ENCODE data around the gene IGSF21.
A peak's percentile ranks its signal among the peaks of the same experiment; 100 is the strongest.

IGSF21 gene

GRCh38 chr1:18205319-18205718, 97.7 kb downstream of the IGSF21 start:
- FAIRE-seq (no peak), DNase-seq (ENCODE audit: low spot score) (no peak)

GRCh38 chr1:18211764-18212163, 104.2 kb downstream of the IGSF21 start:
- no peak for DNase-seq (ENCODE audit: low spot score)
- no peak for FAIRE-seq

DNA sequence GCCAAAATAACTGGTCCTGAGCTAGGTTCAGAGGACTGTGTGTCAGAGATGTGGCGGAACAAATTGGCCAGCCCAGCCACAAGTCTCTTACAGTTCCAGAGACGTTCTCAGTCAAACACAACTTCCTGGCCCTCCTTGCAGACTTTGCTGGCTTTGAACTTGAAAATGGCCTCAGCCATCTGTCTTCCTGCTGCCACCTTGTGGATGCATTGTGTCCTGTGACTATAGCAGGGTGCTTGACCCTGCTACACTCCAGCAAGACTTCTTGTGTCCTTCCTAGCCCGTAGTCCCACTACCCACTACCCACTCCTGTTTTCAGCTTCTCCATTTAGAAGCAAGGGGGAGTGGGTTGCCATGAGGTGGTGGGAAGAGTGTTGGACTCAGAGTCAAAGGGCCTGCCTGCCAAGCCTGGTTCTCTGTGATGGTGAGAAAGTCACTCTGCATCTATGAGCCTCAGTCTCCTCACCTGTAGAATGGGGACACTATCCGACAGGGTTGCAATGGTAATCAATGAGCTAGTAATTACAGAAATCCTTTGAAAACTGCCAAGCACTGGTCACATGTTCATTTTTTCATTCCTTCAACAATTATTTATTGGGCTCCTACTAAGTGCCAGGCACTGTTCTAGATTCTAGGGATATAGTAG, 109.9 kb downstream of the IGSF21 start:
- FAIRE-seq = no peak

DNA sequence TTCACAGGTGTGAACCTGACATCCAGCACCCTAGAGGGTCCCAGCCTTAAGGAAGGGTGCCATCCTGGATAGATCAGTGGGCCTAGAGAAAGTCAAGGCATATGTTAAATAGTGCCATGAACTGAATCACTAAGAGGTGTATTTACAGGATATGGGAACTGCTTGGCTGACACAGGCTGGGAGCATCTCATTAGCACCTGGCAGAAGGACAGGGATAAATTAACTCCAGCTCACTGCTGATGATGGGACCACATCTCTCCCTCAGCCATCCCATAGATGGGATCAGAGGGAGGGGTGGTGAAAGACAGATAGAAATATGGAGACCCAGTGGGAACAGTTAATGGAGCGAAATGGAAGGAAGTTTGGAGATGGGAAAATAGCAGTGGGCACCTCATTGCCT, 122.0 kb downstream of the IGSF21 start:
- DNase-seq (ENCODE audit: low spot score) (no peak), FAIRE-seq (no peak)

More for the DNA sequence above, 109.9 kb downstream of the IGSF21 start:
- peak; percentile 23 for DNase-seq (ENCODE audit: low spot score)

DNA sequence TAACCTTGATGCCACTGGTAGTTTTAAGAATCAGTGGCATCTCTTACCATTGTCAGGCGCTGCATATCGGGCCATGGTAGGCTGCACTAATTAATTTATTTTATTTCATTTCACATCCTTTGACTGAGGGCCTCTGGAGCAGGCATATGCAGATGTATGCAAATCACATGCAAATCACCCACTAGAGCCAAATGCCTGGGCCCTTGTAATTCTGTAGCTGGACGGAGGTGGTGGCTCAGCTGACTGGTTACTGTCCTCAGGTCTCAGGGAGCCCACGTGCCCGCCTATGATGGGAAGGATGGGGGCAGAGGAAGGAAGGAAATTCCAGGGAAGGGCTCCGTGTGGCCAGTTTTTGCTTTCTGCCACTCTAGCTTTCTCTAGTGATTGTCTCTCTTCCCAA, 122.7 kb downstream of the IGSF21 start:
- FAIRE-seq (no peak), DNase-seq (ENCODE audit: low spot score) (no peak)

DNA sequence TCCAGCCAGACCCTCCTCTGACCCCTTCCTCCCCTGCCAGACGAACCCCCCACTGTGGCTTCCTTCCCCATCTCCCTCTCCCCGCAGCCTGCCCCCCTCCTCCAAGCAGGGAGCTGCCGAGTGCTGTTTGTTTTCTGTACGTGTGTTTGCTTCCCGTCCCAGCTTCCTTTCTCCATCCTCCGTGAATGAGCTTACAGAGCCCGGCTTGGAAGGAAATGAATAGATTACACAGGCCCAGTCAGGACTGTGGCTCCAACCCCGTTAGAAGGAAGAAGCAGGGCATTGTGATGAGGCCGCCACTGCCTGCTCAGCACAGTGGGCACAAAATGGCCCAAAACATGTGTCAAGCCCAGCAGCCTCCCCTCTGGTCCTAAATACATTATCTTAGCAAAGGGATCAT, 123.2 kb downstream of the IGSF21 start:
- FAIRE-seq (no peak), DNase-seq (ENCODE audit: low spot score) (no peak)

DNA sequence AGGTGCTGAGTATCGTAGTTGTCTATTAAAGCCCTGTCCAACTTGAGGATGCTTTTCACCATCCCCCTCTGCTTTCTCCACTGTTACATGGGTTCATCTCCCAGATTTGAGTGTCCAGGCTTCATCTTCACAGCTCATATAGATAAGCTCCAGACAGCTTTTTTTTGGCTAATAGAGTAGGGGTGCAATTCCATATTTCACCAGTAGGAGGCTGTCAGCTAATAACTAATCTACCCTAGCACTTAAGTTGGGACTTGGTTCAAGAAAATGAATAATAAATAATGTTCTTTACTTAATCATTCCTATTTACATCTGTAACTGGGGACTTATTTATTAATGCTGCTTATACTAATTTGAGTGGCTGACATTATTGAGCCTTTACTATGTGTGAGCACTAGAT, 124.5 kb downstream of the IGSF21 start:
- no peak for DNase-seq (ENCODE audit: low spot score)

DNA sequence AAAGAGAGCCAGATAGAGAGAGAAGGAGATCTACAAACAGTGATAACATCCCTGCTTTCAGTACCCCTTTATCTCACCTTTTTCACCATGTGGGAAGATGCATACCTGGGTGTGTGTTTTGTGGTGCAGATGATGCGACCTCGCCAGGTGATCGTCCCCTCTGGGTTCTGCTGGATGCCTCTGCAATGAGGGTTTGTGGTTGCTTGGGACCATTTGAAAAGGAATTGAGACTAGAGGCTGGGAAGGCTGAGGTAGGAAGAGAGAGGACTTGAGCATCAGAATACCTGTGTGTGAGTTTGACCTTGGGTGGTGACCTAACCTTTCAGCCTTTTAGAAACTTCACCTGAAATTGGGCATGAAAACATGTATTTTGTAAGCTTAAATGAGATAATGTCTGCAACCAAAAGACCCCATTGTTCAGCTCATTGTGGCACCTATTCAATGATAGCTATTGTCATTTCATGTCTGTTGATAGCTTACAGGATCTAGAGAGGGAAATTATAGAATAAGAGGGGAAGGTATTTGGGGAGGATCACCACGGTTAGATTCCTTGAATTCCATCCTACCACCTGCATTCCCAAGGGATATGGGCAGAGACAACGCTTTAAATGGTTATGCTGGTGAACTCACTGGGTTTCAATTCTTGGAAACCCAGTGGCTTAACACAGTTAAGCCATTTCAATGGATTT, 125.7 kb downstream of the IGSF21 start:
- no peak for FAIRE-seq

More for the DNA sequence above, 124.5 kb downstream of the IGSF21 start:
- FAIRE-seq = no peak

GRCh38 chr1:18234790-18235242, 127.2 kb downstream of the IGSF21 start:
- DNase-seq (ENCODE audit: low spot score) = peak; percentile 60
- FAIRE-seq = no peak

More for the DNA sequence above, 125.7 kb downstream of the IGSF21 start:
- peak; percentile 27 for DNase-seq (ENCODE audit: low spot score)

DNA sequence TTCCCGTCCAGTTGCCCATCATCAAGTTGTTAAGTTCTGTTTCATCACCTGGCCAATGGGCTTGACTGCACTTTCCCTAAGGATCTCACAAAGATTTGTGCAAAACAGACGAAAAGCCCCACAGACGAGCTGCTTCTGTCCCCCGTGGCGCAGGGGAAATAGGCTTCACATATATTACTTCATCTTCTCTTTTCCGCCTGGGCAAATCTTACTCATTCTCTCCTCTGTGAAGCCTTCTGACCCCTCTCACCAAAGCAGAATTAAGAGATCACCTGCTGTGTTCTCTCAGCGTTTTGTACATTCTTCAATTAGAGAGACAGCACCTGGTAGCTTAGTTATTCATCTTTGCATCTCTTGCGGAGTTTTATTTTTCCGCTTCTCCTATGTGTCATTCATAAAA, 129.8 kb downstream of the IGSF21 start:
- DNase-seq (ENCODE audit: low spot score) (no peak), FAIRE-seq (no peak)

DNA sequence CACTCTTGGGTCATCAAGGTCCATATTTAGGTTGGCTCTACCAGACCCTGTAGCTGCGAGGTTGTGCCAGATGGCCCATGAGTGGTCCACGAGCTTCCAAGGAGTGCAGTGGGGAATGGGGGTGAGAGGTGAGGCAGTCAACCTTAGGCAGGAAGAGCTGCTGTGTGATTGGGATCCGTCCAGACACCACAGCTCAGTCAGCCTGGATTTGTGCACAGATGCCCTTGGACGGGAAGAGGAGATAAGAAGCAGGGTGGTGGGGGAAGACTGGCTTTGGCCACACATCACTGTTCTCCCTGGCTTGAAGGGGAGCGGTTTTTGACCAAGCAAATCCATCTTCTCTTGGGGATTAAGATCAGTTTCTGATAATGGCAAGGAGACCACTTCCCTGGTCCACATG, 130.6 kb downstream of the IGSF21 start:
- FAIRE-seq (no peak), DNase-seq (ENCODE audit: low spot score) (no peak)

GRCh38 chr1:18239671-18240070, 132.1 kb downstream of the IGSF21 start:
- FAIRE-seq = no peak
- DNase-seq (ENCODE audit: low spot score) = peak; percentile 32

DNA sequence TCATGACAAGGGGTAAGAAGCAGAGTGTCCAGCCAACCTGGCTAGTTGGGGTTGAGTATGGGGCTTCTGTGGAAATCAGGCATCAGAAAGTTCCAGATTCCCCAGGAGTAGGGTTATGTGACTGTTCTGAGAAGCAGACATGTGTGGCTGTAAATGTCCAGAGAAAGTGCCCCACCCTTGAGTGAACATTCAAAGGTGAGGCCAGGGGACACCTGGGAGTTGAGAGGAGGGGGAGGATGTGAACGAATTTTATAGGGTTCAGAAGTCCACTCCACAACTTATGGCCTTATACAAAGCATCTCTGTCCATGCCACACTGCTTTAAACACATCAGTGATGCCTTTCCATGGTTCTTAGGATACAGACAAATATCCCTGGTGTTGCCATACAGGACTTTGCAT, 133.3 kb downstream of the IGSF21 start:
- FAIRE-seq = no peak
- no peak for DNase-seq (ENCODE audit: low spot score)

- FAIRE-seq (no peak), DNase-seq (ENCODE audit: low spot score) (no peak)
These were observed 134.3 kb downstream of the IGSF21 start for GRCh38 chr1:18241891-18242290.

GRCh38 chr1:18243503-18244175, 136.0 kb downstream of the IGSF21 start:
- FAIRE-seq = no peak

DNA sequence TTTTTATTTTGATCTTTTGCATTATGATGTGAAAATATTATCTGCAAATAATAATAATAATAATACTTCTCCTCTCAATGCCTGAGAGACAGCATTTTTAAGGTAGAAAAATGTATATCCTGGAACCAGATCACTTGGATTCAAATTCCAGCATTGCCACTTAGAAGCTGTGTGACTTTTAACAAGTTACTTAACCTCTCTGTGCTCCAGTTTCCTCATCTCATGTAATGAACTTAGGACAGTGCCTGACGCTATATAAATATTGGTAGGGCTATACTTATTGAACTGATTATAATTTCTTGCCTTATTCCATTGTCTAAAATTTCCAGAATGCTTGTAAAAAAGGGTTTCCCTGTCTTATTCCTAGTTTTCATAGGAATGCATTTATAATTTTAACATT, 137.2 kb downstream of the IGSF21 start:
- FAIRE-seq (no peak), DNase-seq (ENCODE audit: low spot score) (no peak)

More at GRCh38 chr1:18243503-18244175, 136.0 kb downstream of the IGSF21 start:
- no peak for DNase-seq (ENCODE audit: low spot score)

- no peak for FAIRE-seq
- no peak for DNase-seq (ENCODE audit: low spot score)
These were observed 138.0 kb downstream of the IGSF21 start for GRCh38 chr1:18245647-18246046.

DNA sequence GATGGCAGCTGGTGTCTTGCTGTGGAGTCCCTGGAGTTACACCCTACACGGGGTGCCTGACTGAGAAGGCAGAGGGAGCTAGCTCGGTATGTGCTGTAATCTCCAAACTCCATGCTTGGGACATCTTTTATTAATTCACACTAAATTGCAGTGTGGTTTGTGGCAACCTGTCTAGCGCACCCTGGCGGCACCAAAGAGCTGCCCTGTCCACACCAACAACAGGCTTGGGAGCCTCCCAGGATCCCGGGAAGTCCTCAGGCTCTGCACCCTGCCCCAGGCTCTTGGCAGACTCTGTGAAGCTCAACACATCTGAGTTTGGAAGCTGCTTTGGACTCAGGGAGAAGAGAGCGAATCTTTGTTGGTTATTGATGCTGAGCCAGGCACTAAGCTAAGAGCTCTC, 138.9 kb downstream of the IGSF21 start:
- FAIRE-seq (no peak), DNase-seq (ENCODE audit: low spot score) (no peak)

GRCh38 chr1:18247151-18247550, 139.6 kb downstream of the IGSF21 start:
- DNase-seq (ENCODE audit: low spot score) = no peak
- FAIRE-seq = no peak

- FAIRE-seq (no peak), DNase-seq (ENCODE audit: low spot score) (no peak)
These were observed 142.0 kb downstream of the IGSF21 start for GRCh38 chr1:18249631-18250030.

GRCh38 chr1:18253093-18253492, 145.5 kb downstream of the IGSF21 start:
- DNase-seq (ENCODE audit: low spot score) (no peak), FAIRE-seq (no peak)

All from urothelium cell line (cell line).